Fibroblast of the aortic adventitia (primary cell): ENCODE results near the gene KLK14. TPM values are rescaled to one million over a fixed set of nuclear protein-coding genes. Genes with fewer than 3 reads are reported as not detected.

ENCODE experiments used
- DNase-seq: peaks from one replicate; pipeline ENCODE4 v3.0.0-alpha.2; 2010; ENCODE audit warnings: low read depth
- H3K4me3 ChIP-seq: 2 replicates; pipeline ENCODE4 v1.5.1; 2011; ENCODE audit warnings: low read depth, mild to moderate bottlenecking, control low read depth, low read length, moderate library complexity
- total RNA-seq: library from RNA; depleted of rRNA; stranded (reverse); fragments of >200 nt; gene quantifications from 2 replicates; pipeline ENCODE4 v1.2.3, GENCODE V29; 2012; ENCODE audit warnings: low replicate concordance
- TF ChIP-seq, protein P1 (sequence below): IDR thresholded peaks from 2 replicates; pipeline ENCODE4 v1.5.1; 2011; ENCODE audit warnings: mild to moderate bottlenecking, low read length, control low read depth, inconsistent platforms; ENCODE audit not compliant: insufficient read depth

Gene KLK14
- total RNA-seq, 1 donor = not detected

DNA sequence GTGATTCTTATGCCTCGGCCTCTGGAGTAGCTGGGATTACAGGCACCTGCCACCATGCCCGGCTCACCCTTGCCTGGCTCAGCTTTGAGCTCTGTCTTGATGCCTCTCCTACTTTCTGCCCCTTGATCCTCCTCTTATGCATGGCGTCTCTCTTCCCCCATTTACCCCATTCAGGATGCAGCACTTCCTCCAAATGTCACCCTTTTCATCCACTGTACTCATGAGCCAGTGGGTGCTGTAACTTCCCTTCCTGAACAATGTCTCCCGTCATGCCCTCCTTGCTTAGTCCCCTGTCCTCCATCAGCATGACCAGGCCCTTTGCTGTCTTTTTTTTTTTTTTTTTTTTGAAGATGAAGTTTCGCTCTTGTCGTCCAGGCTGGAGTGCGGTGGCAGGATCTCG is 38.6 kb upstream of the KLK14 start:
- no peak for DNase-seq
- H3K4me3 ChIP-seq = no peak overlapping the region
- TF ChIP-seq, protein P1, sequence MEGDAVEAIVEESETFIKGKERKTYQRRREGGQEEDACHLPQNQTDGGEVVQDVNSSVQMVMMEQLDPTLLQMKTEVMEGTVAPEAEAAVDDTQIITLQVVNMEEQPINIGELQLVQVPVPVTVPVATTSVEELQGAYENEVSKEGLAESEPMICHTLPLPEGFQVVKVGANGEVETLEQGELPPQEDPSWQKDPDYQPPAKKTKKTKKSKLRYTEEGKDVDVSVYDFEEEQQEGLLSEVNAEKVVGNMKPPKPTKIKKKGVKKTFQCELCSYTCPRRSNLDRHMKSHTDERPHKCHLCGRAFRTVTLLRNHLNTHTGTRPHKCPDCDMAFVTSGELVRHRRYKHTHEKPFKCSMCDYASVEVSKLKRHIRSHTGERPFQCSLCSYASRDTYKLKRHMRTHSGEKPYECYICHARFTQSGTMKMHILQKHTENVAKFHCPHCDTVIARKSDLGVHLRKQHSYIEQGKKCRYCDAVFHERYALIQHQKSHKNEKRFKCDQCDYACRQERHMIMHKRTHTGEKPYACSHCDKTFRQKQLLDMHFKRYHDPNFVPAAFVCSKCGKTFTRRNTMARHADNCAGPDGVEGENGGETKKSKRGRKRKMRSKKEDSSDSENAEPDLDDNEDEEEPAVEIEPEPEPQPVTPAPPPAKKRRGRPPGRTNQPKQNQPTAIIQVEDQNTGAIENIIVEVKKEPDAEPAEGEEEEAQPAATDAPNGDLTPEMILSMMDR = no peak

DNA sequence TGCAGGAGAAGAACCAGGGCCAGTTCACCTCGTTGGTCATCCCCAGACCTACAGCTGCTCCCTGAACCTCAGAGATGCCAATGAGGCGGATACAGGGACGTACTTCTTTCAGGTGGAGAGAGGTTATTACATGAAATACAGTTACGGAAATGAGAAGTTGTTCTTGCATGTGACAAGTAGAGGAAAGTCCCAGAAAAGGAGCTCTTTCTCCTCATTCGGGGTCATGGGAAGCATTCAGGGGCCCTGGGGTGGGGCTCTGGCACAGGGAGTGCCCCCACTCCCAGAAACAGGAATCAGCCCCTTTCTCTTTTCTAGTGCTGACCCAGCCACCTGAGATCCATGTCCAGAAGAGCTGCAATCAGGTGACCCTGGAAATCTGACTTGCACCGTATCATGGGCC is 37.5 kb upstream of the KLK14 start:
- no peak overlapping the region for H3K4me3 ChIP-seq
- no peak for DNase-seq
- TF ChIP-seq, protein P1 = no peak

DNA sequence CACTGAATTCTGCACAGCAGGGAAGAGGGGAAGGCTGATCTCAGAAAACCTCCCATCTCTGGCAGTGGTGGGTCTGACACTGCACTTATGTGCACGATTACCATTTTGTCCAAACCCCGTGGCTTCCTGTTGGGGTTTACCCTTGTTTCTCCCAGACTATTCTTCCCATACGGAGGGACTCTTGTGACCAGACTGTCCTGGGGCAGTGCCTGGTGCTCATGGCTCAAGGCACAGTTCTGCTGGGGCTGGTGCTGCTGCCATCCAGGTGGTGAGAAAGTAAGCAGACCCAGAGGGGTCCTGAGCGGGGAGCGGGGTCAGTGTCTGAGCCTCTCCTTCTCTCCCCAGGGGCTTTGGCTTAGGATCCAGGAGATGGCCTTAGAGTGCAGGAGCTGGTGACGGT is 36.9 kb upstream of the KLK14 start:
- DNase-seq = no peak
- no peak overlapping the region for H3K4me3 ChIP-seq
- TF ChIP-seq, protein P1 = no peak

DNA sequence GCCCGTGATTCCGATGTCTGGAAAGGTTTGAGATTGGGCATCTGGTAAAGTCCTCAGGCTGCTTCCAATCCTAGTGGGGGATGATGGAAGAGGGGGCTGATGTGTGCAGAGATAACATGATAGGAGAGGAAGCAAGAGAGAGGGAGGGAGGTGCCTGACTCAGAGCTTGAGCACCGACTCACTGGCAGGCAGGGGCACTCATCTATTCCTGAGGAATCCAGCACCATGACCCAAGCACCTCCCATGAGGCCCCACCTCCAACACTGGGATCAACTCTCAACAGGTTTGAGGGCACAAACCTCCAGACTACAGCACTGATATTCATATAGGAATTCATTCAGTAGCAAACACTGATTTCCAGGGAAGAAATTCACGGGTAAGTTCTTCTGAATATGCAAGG is 36.4 kb upstream of the KLK14 start:
- TF ChIP-seq, protein P1 = no peak
- no peak overlapping the region for H3K4me3 ChIP-seq
- no peak for DNase-seq

- H3K4me3 ChIP-seq = no peak overlapping the region
- TF ChIP-seq, protein P1 = no peak
- no peak for DNase-seq
These were observed 34.1 kb upstream of the KLK14 start for GRCh38 chr19:51116736-51117286.

GRCh38 chr19:51114087-51114729 is 31.5 kb upstream of the KLK14 start:
- TF ChIP-seq, protein P1 = no peak
- no peak overlapping the region for H3K4me3 ChIP-seq
- DNase-seq = no peak

GRCh38 chr19:51111606-51112005 is 28.9 kb upstream of the KLK14 start:
- no peak overlapping the region for H3K4me3 ChIP-seq
- no peak for DNase-seq
- TF ChIP-seq, protein P1 = no peak
